Testis (tissue), 3 donors: ENCODE data around the gene BDKRB2. TPM values are rescaled to one million over a fixed set of nuclear protein-coding genes. Genes with fewer than 3 reads are reported as not detected.

Experiments
- DNase-seq: peaks from one replicate; pipeline ENCODE4 v3.0.0-alpha.2; 2019
- H3K27ac ChIP-seq, 2 donors: fragments of 200-600 bp; sonication (generic); one replicate each; pipeline ENCODE4 v1.5.1; 2019
- H3K27me3 ChIP-seq: fragments of 200-600 bp; sonication (generic); one replicate; pipeline ENCODE4 v1.5.1; 2019
- H3K36me3 ChIP-seq: fragments of 200-600 bp; sonication (generic); one replicate; pipeline ENCODE4 v1.5.1; 2017; ENCODE audit warnings: low read depth; ENCODE audit errors: missing control alignments
- H3K4me1 ChIP-seq: fragments of 200-600 bp; sonication (generic); one replicate; pipeline ENCODE4 v1.5.1; 2019
- H3K4me3 ChIP-seq, 2 donors: fragments of 200-600 bp; sonication (generic); one replicate each; pipeline ENCODE4 v1.5.1; 2017 to 2019
- H3K9me3 ChIP-seq: fragments of 200-600 bp; sonication (generic); one replicate; pipeline ENCODE4 v1.5.1; 2017
- POLR2A ChIP-seq: fragments of 450-650 bp; IDR thresholded peaks from one replicate; pipeline ENCODE4 v1.6.1; 2017; ENCODE audit warnings: antibody characterized with exemption, mild to moderate bottlenecking, moderate library complexity
- WGBS, 2 donors: methylation state at CpG; one replicate each; pipeline ENCODE4 v1.1.5; 2018; 5-methylcytosine and 5-hydroxymethylcytosine counted together
- intact Hi-C: fragments of 100-400 bp; cut with DNase I; formaldehyde crosslinking; loops from one replicate; pipeline ENCODE4 v1.15.1; 2023; ENCODE audit warnings: low total_unique reads
- polyA plus RNA-seq: library from polyadenylated mRNA; stranded (reverse); fragments of 350-450 nt; fragmentation: Illumina TruSeq; extraction: RNeasy Lipid Tissue Mini Kit (QIAGEN cat#74804); gene quantifications from one replicate; pipeline ENCODE4 v1.2.3, GENCODE V29; 2014; ENCODE audit warnings: low read depth, low replicate concordance; ENCODE audit not compliant: insufficient read depth
- total RNA-seq, 2 donors: library from RNA; depleted of rRNA; stranded (reverse); fragments of >200 nt; gene quantifications; one replicate each; pipeline ENCODE4 v1.2.3, GENCODE V29; 2016
- TF ChIP-seq, protein P1 (sequence below), 3 experiments: fragments of 450-650 bp in 2 of 3; fragments of 200-600 bp in 1 of 3; sonication (generic) in 1 of 3; IDR thresholded peaks; one replicate each; pipeline ENCODE4 v1.5.1; 2016 to 2019; ENCODE audit warnings: antibody characterized with exemption in 3 of 3, mild to moderate bottlenecking in 2 of 3, moderate library complexity in 1 of 3

BDKRB2 gene
- total and polyA plus RNA-seq, 3 donors from 2014 or later, result 0.63 to 2.9 (median 0.87) TPM

DNA sequence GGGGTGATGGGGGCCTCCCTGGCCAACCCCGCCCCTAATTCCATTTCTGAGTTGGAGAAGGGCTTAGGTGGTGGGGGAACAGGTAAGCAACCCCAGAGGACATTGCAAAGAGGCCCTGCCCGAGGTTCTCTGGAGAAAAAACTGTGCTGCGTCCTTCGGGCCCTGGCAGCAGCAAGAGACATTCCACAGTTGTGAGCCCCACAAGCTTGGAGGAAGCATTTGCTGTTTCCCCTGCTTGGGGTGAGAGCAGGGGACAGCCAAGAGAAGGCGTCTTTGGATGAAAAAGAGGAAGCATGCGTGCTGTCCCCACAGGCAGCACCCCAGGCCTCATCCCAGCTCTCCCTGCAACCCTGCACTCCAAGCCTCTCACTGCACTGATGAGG is 1.3 kb downstream of the BDKRB2 start:
- DNase-seq, result no peak
- Histone ChIP-seq H3K9me3 (no peaks in the 10 kb centered on the region), H3K4me3 (no peak overlapping the region), H3K36me3 (no peaks in the 10 kb centered on the region), H3K27me3 (no peaks in the 10 kb centered on the region), H3K27ac (no peak overlapping the region), H3K4me1 (peaks cover 7% of the 10 kb centered on the region)
- WGBS, 2 donors, result 64 to 79% methylated on average over 2 to 6 of the region's 6 CpGs
- TF ChIP-seq POLR2A, result no peak
- TF ChIP-seq, protein P1, sequence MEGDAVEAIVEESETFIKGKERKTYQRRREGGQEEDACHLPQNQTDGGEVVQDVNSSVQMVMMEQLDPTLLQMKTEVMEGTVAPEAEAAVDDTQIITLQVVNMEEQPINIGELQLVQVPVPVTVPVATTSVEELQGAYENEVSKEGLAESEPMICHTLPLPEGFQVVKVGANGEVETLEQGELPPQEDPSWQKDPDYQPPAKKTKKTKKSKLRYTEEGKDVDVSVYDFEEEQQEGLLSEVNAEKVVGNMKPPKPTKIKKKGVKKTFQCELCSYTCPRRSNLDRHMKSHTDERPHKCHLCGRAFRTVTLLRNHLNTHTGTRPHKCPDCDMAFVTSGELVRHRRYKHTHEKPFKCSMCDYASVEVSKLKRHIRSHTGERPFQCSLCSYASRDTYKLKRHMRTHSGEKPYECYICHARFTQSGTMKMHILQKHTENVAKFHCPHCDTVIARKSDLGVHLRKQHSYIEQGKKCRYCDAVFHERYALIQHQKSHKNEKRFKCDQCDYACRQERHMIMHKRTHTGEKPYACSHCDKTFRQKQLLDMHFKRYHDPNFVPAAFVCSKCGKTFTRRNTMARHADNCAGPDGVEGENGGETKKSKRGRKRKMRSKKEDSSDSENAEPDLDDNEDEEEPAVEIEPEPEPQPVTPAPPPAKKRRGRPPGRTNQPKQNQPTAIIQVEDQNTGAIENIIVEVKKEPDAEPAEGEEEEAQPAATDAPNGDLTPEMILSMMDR (IDR thresholded peaks at IDR 0.05), result no peak
- intact Hi-C loops, result no loop called here

DNA sequence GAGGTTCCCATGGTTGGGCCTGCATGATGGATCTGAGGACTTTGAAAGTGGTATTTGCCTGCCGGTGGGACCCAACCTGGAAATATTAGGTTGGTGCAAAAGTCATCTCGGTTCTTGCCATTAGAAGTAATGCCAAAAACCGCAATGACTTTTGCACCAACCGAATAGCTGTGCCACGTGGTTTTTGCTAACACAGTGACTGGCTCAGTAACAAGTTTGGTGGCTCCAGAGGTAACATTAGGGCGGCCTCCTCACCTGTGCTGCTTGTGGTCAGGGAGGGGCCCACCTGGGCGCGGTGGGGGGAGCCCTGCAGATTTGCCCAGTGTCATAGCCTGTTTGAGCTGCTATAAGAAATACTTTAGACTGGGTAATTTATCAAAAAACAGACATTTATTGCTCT is 1.8 kb downstream of the BDKRB2 start:
- DNase-seq, result no peak
- no peaks in the 10 kb centered on the region for H3K27me3 ChIP-seq
- 64 to 78% methylated on average over 8 of the region's 8 CpGs for WGBS, 2 donors
- no peak overlapping the region for H3K27ac ChIP-seq
- peaks cover 7% of the 10 kb centered on the region for H3K4me1 ChIP-seq
- H3K36me3 ChIP-seq, result no peaks in the 10 kb centered on the region
- intact Hi-C loops, result no loop called here
- TF ChIP-seq, protein P1 (IDR thresholded peaks at IDR 0.05), result no peak
- TF ChIP-seq POLR2A, result no peak
- H3K4me3 ChIP-seq, result no peak overlapping the region
- no peaks in the 10 kb centered on the region for H3K9me3 ChIP-seq

DNA sequence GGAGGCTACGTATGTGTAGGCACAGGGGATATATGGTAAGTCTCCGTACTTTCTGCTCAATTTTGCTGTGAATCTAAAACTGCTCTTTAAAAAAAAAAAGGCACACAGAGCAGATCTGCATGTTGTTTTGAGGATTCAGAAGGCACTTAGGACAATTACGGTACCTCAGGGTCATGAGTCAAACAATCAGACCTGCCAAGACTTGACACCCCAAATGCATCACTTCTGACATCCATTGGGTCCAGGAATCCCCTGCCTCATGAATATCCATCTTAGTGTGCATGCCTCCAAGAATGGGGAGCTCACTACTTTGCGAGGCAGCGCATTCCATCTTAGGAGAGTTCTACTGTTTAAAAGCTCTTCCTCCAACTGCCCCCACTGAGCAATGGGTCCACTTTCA is 3.0 kb downstream of the BDKRB2 start:
- intact Hi-C loops, result no loop called here
- Histone ChIP-seq H3K27me3 (no peaks in the 10 kb centered on the region), H3K4me3 (no peak overlapping the region), H3K36me3 (no peaks in the 10 kb centered on the region), H3K4me1 (peaks cover 7% of the 10 kb centered on the region), H3K9me3 (no peaks in the 10 kb centered on the region), H3K27ac (no peak overlapping the region)
- 83 to 86% methylated on average over 5 of the region's 5 CpGs for WGBS, 2 donors
- TF ChIP-seq, protein P1 (IDR thresholded peaks at IDR 0.05), result no peak
- no peak for TF ChIP-seq POLR2A
- no peak for DNase-seq

DNA sequence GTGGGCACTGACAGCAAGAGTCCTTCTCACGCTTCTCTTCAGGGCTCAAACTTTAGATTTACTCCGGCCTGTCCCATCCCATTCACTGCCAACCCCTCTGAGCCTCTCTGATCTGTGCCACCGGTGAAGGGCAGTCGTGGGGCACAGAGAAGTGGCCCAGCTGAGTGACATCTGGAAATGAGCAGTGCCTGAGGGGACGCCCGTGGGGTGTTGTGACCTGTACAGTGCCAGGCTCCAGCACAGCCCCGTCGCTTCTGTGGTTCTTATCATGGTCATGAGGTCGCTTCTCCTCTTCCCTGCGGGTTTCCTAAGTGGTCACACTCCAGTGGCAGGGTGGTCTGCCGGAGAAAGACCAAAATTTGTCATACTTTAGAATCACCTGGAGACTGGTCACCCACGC is 4.1 kb downstream of the BDKRB2 start:
- no peak overlapping the region for H3K4me3 ChIP-seq
- peaks cover 7% of the 10 kb centered on the region for H3K4me1 ChIP-seq
- DNase-seq, result no peak
- TF ChIP-seq, protein P1 (IDR thresholded peaks at IDR 0.05), result no peak
- TF ChIP-seq POLR2A, result no peak
- H3K9me3 ChIP-seq, result no peaks in the 10 kb centered on the region
- H3K27ac ChIP-seq, result no peak overlapping the region
- H3K36me3 ChIP-seq, result no peaks in the 10 kb centered on the region
- intact Hi-C loops, result no loop called here
- H3K27me3 ChIP-seq, result no peaks in the 10 kb centered on the region
- 89 to 91% methylated on average over 11 to 12 of the region's 12 CpGs for WGBS, 2 donors

GRCh38 chr14:96212140-96212539 is 7.5 kb downstream of the BDKRB2 start:
- TF ChIP-seq, protein P1 (IDR thresholded peaks at IDR 0.05), result no peak
- no peak for TF ChIP-seq POLR2A
- no peaks in the 10 kb centered on the region for H3K36me3 ChIP-seq
- no peaks in the 10 kb centered on the region for H3K4me1 ChIP-seq
- DNase-seq, result no peak
- no peaks in the 10 kb centered on the region for H3K27me3 ChIP-seq
- no peaks in the 10 kb centered on the region for H3K9me3 ChIP-seq
- no peak overlapping the region for H3K27ac ChIP-seq
- H3K4me3 ChIP-seq, result no peak overlapping the region
- intact Hi-C loops, result no loop called here
